IMR-90 (cell line): ENCODE measurements around the gene PAXX. TPM values are rescaled to one million over a fixed set of nuclear protein-coding genes. Genes with fewer than 3 reads are reported as not detected.

ENCODE experiments used
- ATAC-seq: fragments of 200-7000 bp; cut with Tn5 transposase; 2 replicates; pipeline ENCODE4 v1.9.1; 2020; ENCODE audit warnings: low read depth, mild to moderate bottlenecking, moderate library complexity
- BruUV-seq: library from RNA; stranded (reverse); fragments of 400-500 nt; replicated peaks from 2 replicates; lab custom pipeline; 2021; lab: Mats Ljungman, UMichigan
- CTCF ChIA-PET: fragments of 300-600 bp; formaldehyde crosslinking; extraction: SDS; loops from one replicate; lab custom pipeline; 2021; ENCODE audit warnings: antibody characterized with exemption; lab: Yijun Ruan, JAX
- POLR2A ChIA-PET: fragments of 300-600 bp; sonication (Branson Sonifier 250); formaldehyde crosslinking; loops from one replicate; lab custom pipeline; 2022; ENCODE audit warnings: antibody characterized with exemption; ENCODE audit not compliant: unreplicated experiment; lab: Charles Lee
- DNase-seq: peaks from one replicate; pipeline ENCODE4 v3.0.0; 2013
- H2AFZ ChIP-seq: replicated peaks from 2 replicates; pipeline ENCODE3; 2013; ENCODE audit warnings: low read length, mild to moderate bottlenecking; ENCODE audit not compliant: poor library complexity
- H2AK5ac ChIP-seq: 2 replicates; pipeline ENCODE4 v1.6.1; 2013; ENCODE audit warnings: low read depth, low read length, inconsistent platforms
- H2AK9ac ChIP-seq: replicated peaks from 2 replicates; pipeline ENCODE3; 2013; ENCODE audit warnings: mild to moderate bottlenecking, low read depth, low read length, moderate library complexity; ENCODE audit not compliant: poor library complexity
- H2BK120ac ChIP-seq: 2 replicates; pipeline ENCODE4 v1.6.1; 2013; ENCODE audit warnings: low read depth, low read length, inconsistent platforms
- H2BK15ac ChIP-seq: 3 replicates; pipeline ENCODE4 v1.6.1; 2013; ENCODE audit warnings: low read depth, low read length, inconsistent platforms
- H2BK20ac ChIP-seq: 2 replicates; pipeline ENCODE4 v1.6.1; 2013; ENCODE audit warnings: low read depth, mild to moderate bottlenecking, inconsistent platforms, low read length, moderate library complexity
- H2BK5ac ChIP-seq: 2 replicates; pipeline ENCODE4 v1.6.1; 2013; ENCODE audit warnings: mild to moderate bottlenecking, low read depth, low read length, inconsistent platforms; ENCODE audit not compliant: poor library complexity, severe bottlenecking
- H3K14ac ChIP-seq: replicated peaks from 2 replicates; pipeline ENCODE4 v1.6.1; 2013; ENCODE audit warnings: low read depth, low read length, inconsistent platforms
- H3K18ac ChIP-seq: 2 replicates; pipeline ENCODE4 v1.6.1; 2013; ENCODE audit warnings: low read depth, low read length, control low read depth
- H3K23ac ChIP-seq: 2 replicates; pipeline ENCODE4 v1.6.1; 2013; ENCODE audit warnings: low read depth, low read length, inconsistent platforms
- H3K27ac ChIP-seq: 2 replicates; pipeline ENCODE4 v1.5.1; 2013; ENCODE audit warnings: mild to moderate bottlenecking, control low read depth, low read length; ENCODE audit not compliant: insufficient read depth
- H3K27me3 ChIP-seq: 2 replicates; pipeline ENCODE4 v1.6.1; 2013; ENCODE audit warnings: low read length; ENCODE audit not compliant: control insufficient read depth, insufficient read depth
- H3K36me3 ChIP-seq: 2 replicates; pipeline ENCODE4 v1.6.1; 2013; ENCODE audit warnings: low read length, mixed read lengths; ENCODE audit not compliant: control insufficient read depth, insufficient read depth
- H3K4ac ChIP-seq: 2 replicates; pipeline ENCODE4 v1.6.1; 2013; ENCODE audit warnings: low read depth, low read length, inconsistent platforms
- H3K4me1 ChIP-seq: 2 replicates; pipeline ENCODE4 v1.6.1; 2013; ENCODE audit warnings: low read length, mixed read lengths; ENCODE audit not compliant: control insufficient read depth, insufficient read depth
- H3K4me2 ChIP-seq: 2 replicates; pipeline ENCODE4 v1.6.1; 2013; ENCODE audit warnings: low read depth, mild to moderate bottlenecking, control low read depth, low read length, moderate library complexity
- H3K4me3 ChIP-seq: 2 replicates; pipeline ENCODE4 v1.5.1; 2013; ENCODE audit warnings: low read depth, mild to moderate bottlenecking, control low read depth, low read length, moderate library complexity; ENCODE audit not compliant: insufficient read depth
- H3K56ac ChIP-seq: 2 replicates; pipeline ENCODE4 v1.6.1; 2013; ENCODE audit warnings: low read length, inconsistent platforms; ENCODE audit not compliant: insufficient read depth; ENCODE audit errors: extremely low read depth
- H3K79me1 ChIP-seq, 2 experiments: 2 replicates each; pipeline ENCODE4 v1.6.1; 2013; ENCODE audit warnings: low read length in 2 of 2, inconsistent platforms in 1 of 2, low read depth in 1 of 2
- H3K9ac ChIP-seq: 2 replicates; pipeline ENCODE4 v1.6.1; 2013; ENCODE audit warnings: low read depth, low read length, control low read depth
- H3K9me1 ChIP-seq: 2 replicates; pipeline ENCODE4 v1.6.1; 2013; ENCODE audit warnings: low read length, inconsistent platforms; ENCODE audit not compliant: insufficient read depth
- H3K9me3 ChIP-seq: 2 replicates; pipeline ENCODE4 v1.6.1; 2013; ENCODE audit warnings: low read length; ENCODE audit not compliant: control insufficient read depth, insufficient read depth
- H4K20me1 ChIP-seq: 2 replicates; pipeline ENCODE4 v1.6.1; 2013; ENCODE audit warnings: low read length, inconsistent platforms; ENCODE audit not compliant: insufficient read depth
- H4K5ac ChIP-seq: 2 replicates; pipeline ENCODE4 v1.6.1; 2013; ENCODE audit warnings: mild to moderate bottlenecking, low read depth, low read length, control low read depth
- H4K8ac ChIP-seq, 2 experiments: 2 replicates each; pipeline ENCODE4 v1.6.1; 2013; ENCODE audit warnings: low read depth in 2 of 2, low read length in 2 of 2, control low read depth in 1 of 2, inconsistent platforms in 1 of 2
- H4K91ac ChIP-seq: 2 replicates; pipeline ENCODE4 v1.6.1; 2013; ENCODE audit warnings: low read depth, low read length, inconsistent platforms; ENCODE audit not compliant: insufficient read depth
- MAZ ChIP-seq: IDR thresholded peaks from 2 replicates; pipeline ENCODE4 v1.6.1; 2012; ENCODE audit warnings: low read depth, mild to moderate bottlenecking, low read length, improper control_type of control experiment, moderate library complexity, borderline replicate concordance
- POLR2A ChIP-seq: IDR thresholded peaks from 2 replicates; pipeline ENCODE4 v1.6.1; 2012; ENCODE audit warnings: mild to moderate bottlenecking, low read depth, low read length
- RAD21 ChIP-seq: IDR thresholded peaks from 2 replicates; pipeline ENCODE4 v1.6.1; 2012; ENCODE audit warnings: low read length, improper control_type of control experiment
- WGBS, 2 experiments: methylation state at CpG; one replicate each; pipeline versions ENCODE4 v1.1.5 to v1.1.7; 2013; ENCODE audit warnings: missing lambda C conversion rate in 2 of 2; ENCODE audit not compliant: insufficient read length in 1 of 2; ENCODE audit errors: extremely low coverage in 2 of 2; 5-methylcytosine and 5-hydroxymethylcytosine counted together
- dilution Hi-C: fragments of 300-500 bp; cut with HindIII; formaldehyde crosslinking; loops from one replicate; pipeline ENCODE4 v1.14.3; 2018; ENCODE audit warnings: low sequenced_read_pairs; ENCODE audit not compliant: unreplicated experiment
- in situ Hi-C: fragments of 300-500 bp; cut with MboI; formaldehyde crosslinking; loops from 3 replicates; pipeline ENCODE4 v1.14.3; 2019; ENCODE audit warnings: low sequenced_read_pairs, inconsistent platforms, mixed read lengths
- intact Hi-C: fragments of 100-400 bp; cut with micrococcal nuclease; formaldehyde crosslinking; loops from 2 replicates; pipeline ENCODE4 v1.10.0; 2022
- polyA plus RNA-seq, 3 experiments: library from polyadenylated mRNA; depleted of rRNA; stranded (reverse); fragments of >200 nt; gene quantifications; 2 replicates each; pipeline ENCODE4 v1.2.3, GENCODE V29; 2012; ENCODE audit warnings: low replicate concordance in 1 of 3
- total RNA-seq: library from RNA; depleted of rRNA; stranded (reverse); fragments of >200 nt; gene quantifications from 2 replicates; pipeline ENCODE4 v1.2.3, GENCODE V29; 2012

The PAXX gene
- total and polyA plus RNA-seq, 2 of the 4 experiments (the other 2 are of a cell fraction): 5.7 to 24.6 TPM

DNA sequence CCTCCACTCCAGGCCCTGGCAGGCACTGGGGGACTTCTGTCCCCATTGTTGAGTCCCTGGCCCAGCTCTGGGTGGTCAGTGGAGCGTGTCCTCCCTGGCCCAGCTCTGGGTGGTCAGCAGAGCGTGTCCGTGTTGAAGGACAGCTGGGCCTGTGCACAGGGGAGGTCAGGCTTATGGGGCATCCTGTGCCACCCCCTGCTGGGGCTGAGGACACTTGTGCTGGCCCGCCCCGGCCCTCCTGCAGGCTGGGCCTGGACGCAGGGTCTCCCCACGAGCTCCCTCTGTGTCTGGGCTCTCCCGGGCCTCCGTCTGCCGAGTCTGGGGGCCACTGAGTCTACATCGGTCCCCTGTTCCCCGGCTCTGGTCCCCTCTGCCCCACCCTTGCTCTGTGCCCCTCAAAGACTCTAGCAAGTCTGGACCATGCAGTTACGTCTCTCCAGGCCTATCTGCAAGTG is 15.6 kb downstream of the PAXX start:
- peaks cover 8% of the 10 kb centered on the region for H4K20me1 ChIP-seq
- in situ Hi-C loops (no loop called here), dilution Hi-C loops (no loop called here), intact Hi-C loops (loop anchor here (2.0 kb wide), 1 partner anchor 21 kb away; the partner anchor contains the start of gene ABCA2)
- no peak overlapping the region for H2BK120ac ChIP-seq
- H2AK9ac ChIP-seq: no peak overlapping the region
- ChIA-PET POLR2A (no interaction called here), CTCF (interaction anchor here (0.9 kb wide), 1 partner anchor 27 kb away, joined by 3 read pairs; no protein-coding TSS in a partner anchor)
- DNase-seq (no peak), ATAC-seq (no peak)
- WGBS, 2 experiments: 88% methylated on average over 11 of the region's 13 CpGs; no CpG with 5 or more reads in 1 of the 2 experiments
- no TSS peak for BruUV-seq
- no peak overlapping the region for H3K9ac ChIP-seq
- no peak overlapping the region for H3K18ac ChIP-seq
- H2BK20ac ChIP-seq: no peak overlapping the region
- H3K9me1 ChIP-seq: peaks cover 5% of the 10 kb centered on the region; the same call in 1 of the 2 replicates
- H3K27me3 ChIP-seq: no peaks in the 10 kb centered on the region
- H4K91ac ChIP-seq: no peak overlapping the region
- no peak overlapping the region for H3K4me3 ChIP-seq
- H4K8ac ChIP-seq: no peak overlapping the region
- peaks cover 23% of the 10 kb centered on the region for H3K36me3 ChIP-seq
- H3K56ac ChIP-seq: no peak overlapping the region
- peak overlapping the region; percentile 10; the same call in 1 of the 2 replicates for H2AK5ac ChIP-seq
- TF ChIP-seq RAD21 (no peak), MAZ (no peak), POLR2A (no peak)
- H3K4me1 ChIP-seq: peaks cover 11% of the 10 kb centered on the region
- no peak overlapping the region for H3K27ac ChIP-seq
- no peak overlapping the region for H3K14ac ChIP-seq
- no peak overlapping the region for H2BK5ac ChIP-seq
- no peak overlapping the region for H3K4me2 ChIP-seq
- H4K5ac ChIP-seq: no peak overlapping the region
- no peaks in the 10 kb centered on the region for H3K9me3 ChIP-seq
- H3K23ac ChIP-seq: no peak overlapping the region
- H2AFZ ChIP-seq: peak overlapping the region; percentile 5
- no peak overlapping the region for H2BK15ac ChIP-seq
- H3K79me1 ChIP-seq: no peaks in the 10 kb centered on the region
- H3K4ac ChIP-seq: no peak overlapping the region
